ENCODE measurements around the gene SMCHD1.
"Not testable (repeated sequence)": the region's sequence is repeated elsewhere in the genome, so short reads cannot be mapped to it uniquely, and the experiment has no call there.

Gene SMCHD1

GRCh38 chr18:2805970-2806943 is 150.7 kb downstream of the SMCHD1 start:
- TF ChIP-seq, protein P1, sequence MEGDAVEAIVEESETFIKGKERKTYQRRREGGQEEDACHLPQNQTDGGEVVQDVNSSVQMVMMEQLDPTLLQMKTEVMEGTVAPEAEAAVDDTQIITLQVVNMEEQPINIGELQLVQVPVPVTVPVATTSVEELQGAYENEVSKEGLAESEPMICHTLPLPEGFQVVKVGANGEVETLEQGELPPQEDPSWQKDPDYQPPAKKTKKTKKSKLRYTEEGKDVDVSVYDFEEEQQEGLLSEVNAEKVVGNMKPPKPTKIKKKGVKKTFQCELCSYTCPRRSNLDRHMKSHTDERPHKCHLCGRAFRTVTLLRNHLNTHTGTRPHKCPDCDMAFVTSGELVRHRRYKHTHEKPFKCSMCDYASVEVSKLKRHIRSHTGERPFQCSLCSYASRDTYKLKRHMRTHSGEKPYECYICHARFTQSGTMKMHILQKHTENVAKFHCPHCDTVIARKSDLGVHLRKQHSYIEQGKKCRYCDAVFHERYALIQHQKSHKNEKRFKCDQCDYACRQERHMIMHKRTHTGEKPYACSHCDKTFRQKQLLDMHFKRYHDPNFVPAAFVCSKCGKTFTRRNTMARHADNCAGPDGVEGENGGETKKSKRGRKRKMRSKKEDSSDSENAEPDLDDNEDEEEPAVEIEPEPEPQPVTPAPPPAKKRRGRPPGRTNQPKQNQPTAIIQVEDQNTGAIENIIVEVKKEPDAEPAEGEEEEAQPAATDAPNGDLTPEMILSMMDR (IDR thresholded peaks at IDR 0.05; ENCODE audit: borderline replicate concordance, extremely low read depth, low read length, poor library complexity, severe bottlenecking), result no peak
- TF ChIP-seq EZH2 (IDR thresholded peaks at IDR 0.05; ENCODE audit: borderline replicate concordance, low read depth, low read length, severe bottlenecking), result no peak
- no peak overlapping the region for H3K4me2 ChIP-seq (ENCODE audit: insufficient read depth, low read length)
- H3K4me1 ChIP-seq (ENCODE audit: insufficient read depth, low read length), result no peaks in the 10 kb centered on the region
- H3K9me3 ChIP-seq (ENCODE audit: insufficient read depth, low read length, severe bottlenecking), result peaks cover 3% of the 10 kb centered on the region
- H3K4me3 ChIP-seq (ENCODE audit: low read depth in 1 of 2, low read length in 2 of 2), result no peak overlapping the region
- peaks cover 25% of the 10 kb centered on the region; the same call in 1 of the 2 replicates for H3K36me3 ChIP-seq (ENCODE audit: insufficient read depth, low read length)
- no peak for DNase-seq
- ATAC-seq (ENCODE audit: insufficient read depth, low read depth), result peak; percentile 17; the same call in 2 of the 3 replicates
- H3K79me2 ChIP-seq (ENCODE audit: insufficient read depth, low read length), result no peaks in the 10 kb centered on the region
- H4K20me1 ChIP-seq (ENCODE audit: insufficient read depth, low read length), result no peaks in the 10 kb centered on the region
- H2AFZ ChIP-seq (ENCODE audit: low read depth, low read length), result no peak overlapping the region
- H3K9ac ChIP-seq (ENCODE audit: low read depth, low read length), result no peak overlapping the region
- no peaks in the 10 kb centered on the region for H3K27me3 ChIP-seq (ENCODE audit: insufficient read depth, low read length, poor library complexity)
- H3K27ac ChIP-seq (ENCODE audit: low read length), result no peak overlapping the region

- ATAC-seq (ENCODE audit: insufficient read depth, low read depth); H3K27me3 ChIP-seq (ENCODE audit: insufficient read depth, low read length, poor library complexity): not testable (repeated sequence)
Measured at GRCh38 chr18:2808640-2809039, 153.1 kb downstream of the SMCHD1 start.

DNA sequence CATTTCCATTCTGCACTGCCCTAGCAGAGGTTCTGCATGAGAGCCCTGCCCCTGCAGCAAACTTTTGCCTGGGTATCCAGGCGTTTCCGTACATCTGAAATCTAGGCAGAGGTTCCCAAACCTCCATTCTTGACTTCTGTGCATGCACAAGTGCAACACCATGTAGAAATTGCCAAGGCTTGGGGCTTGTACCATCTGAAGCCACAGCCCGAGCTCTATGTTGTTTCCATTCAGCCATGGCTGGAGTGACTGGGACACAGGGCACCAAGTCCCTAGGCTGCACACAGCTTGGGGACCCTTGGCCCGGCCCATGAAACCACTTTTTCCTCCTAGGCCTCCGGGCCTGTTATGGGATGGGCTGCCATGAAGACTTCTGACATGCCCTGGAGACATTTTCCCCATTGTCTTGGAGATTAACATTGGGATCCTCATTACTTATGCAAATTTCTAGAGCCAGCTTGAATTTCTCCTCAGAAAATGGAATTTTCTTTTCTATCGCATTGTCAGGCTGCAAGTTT is 154.2 kb downstream of the SMCHD1 start:
- H2AFZ ChIP-seq (ENCODE audit: low read depth, low read length); H3K79me2 ChIP-seq (ENCODE audit: insufficient read depth, low read length); H3K27ac ChIP-seq (ENCODE audit: low read length); H3K27me3 ChIP-seq (ENCODE audit: insufficient read depth, low read length, poor library complexity); ATAC-seq (ENCODE audit: insufficient read depth, low read depth); H3K36me3 ChIP-seq (ENCODE audit: insufficient read depth, low read length); H3K9ac ChIP-seq (ENCODE audit: low read depth, low read length); H4K20me1 ChIP-seq (ENCODE audit: insufficient read depth, low read length); H3K9me3 ChIP-seq (ENCODE audit: insufficient read depth, low read length, severe bottlenecking); H3K4me2 ChIP-seq (ENCODE audit: insufficient read depth, low read length); DNase-seq; H3K4me3 ChIP-seq (ENCODE audit: low read depth in 1 of 2, low read length in 2 of 2); H3K4me1 ChIP-seq (ENCODE audit: insufficient read depth, low read length): not testable (repeated sequence)

More at GRCh38 chr18:2808640-2809039, 153.1 kb downstream of the SMCHD1 start:
- DNase-seq; H3K79me2 ChIP-seq (ENCODE audit: insufficient read depth, low read length); H3K9ac ChIP-seq (ENCODE audit: low read depth, low read length); H4K20me1 ChIP-seq (ENCODE audit: insufficient read depth, low read length); H3K4me1 ChIP-seq (ENCODE audit: insufficient read depth, low read length); H3K4me2 ChIP-seq (ENCODE audit: insufficient read depth, low read length); H3K9me3 ChIP-seq (ENCODE audit: insufficient read depth, low read length, severe bottlenecking); H2AFZ ChIP-seq (ENCODE audit: low read depth, low read length); H3K27ac ChIP-seq (ENCODE audit: low read length); H3K4me3 ChIP-seq (ENCODE audit: low read depth in 1 of 2, low read length in 2 of 2): not testable (repeated sequence)
- H3K36me3 ChIP-seq (ENCODE audit: insufficient read depth, low read length), result peaks cover 12% of the 10 kb centered on the region; the same call in 1 of the 2 replicates

DNA sequence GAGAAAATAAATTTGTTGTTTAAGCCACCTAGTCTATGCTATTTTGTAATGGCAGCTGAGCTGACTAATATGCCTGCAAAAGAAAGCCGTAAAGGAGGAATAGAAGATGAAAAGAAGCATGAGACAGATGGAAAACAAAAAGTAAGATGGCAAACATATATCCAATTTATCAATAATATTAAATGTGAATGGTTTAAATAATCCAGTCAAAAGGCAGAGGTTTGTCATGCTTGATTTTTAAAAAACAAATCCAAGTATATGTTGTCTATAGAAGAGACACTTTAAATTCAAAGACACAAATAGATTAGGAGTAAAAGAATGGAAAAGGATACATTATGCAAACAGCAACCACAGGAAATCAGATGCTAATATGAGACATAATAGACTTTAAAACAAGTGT is 155.9 kb downstream of the SMCHD1 start:
- no peaks in the 10 kb centered on the region for H3K79me2 ChIP-seq (ENCODE audit: insufficient read depth, low read length)
- no peaks in the 10 kb centered on the region for H3K36me3 ChIP-seq (ENCODE audit: insufficient read depth, low read length)
- no peak overlapping the region for H3K4me3 ChIP-seq (ENCODE audit: low read depth in 1 of 2, low read length in 2 of 2)
- peaks cover 5% of the 10 kb centered on the region for H3K9me3 ChIP-seq (ENCODE audit: insufficient read depth, low read length, severe bottlenecking)
- ATAC-seq (ENCODE audit: insufficient read depth, low read depth) (no peak), DNase-seq (no peak)
- H2AFZ ChIP-seq (ENCODE audit: low read depth, low read length), result no peak overlapping the region
- no peak overlapping the region for H3K27ac ChIP-seq (ENCODE audit: low read length)
- no peak overlapping the region for H3K4me2 ChIP-seq (ENCODE audit: insufficient read depth, low read length)
- no peaks in the 10 kb centered on the region for H4K20me1 ChIP-seq (ENCODE audit: insufficient read depth, low read length)
- no peak for TF ChIP-seq EZH2 (IDR thresholded peaks at IDR 0.05; ENCODE audit: borderline replicate concordance, low read depth, low read length, severe bottlenecking)
- TF ChIP-seq, protein P1 (IDR thresholded peaks at IDR 0.05; ENCODE audit: borderline replicate concordance, extremely low read depth, low read length, poor library complexity, severe bottlenecking), result no peak
- H3K9ac ChIP-seq (ENCODE audit: low read depth, low read length), result no peak overlapping the region
- no peaks in the 10 kb centered on the region for H3K4me1 ChIP-seq (ENCODE audit: insufficient read depth, low read length)
- H3K27me3 ChIP-seq (ENCODE audit: insufficient read depth, low read length, poor library complexity), result no peaks in the 10 kb centered on the region

Measured in DND-41 (cell line).